Pancreas (tissue), 10 donors: ENCODE data around the gene SMIM22. TPM values are rescaled to one million over a fixed set of nuclear protein-coding genes. Genes with fewer than 3 reads are reported as not detected.

Experiments used
- ATAC-seq, 4 donors: fragments of 200-7000 bp; cut with Tn5 transposase; one replicate each; pipeline versions ENCODE4 v1.8.0 to v1.9.1; 2020; ENCODE audit warnings: mild to moderate bottlenecking in 4 of 4, moderate library complexity in 4 of 4
- DNase-seq, 6 donors: peaks; one replicate each; pipeline ENCODE4 v3.0.0-alpha.2; 2020
- FAIRE-seq: peaks from 2 replicates; lab custom pipeline; 2012; peaks lifted over from hg19 to GRCh38; lab: Jason Lieb, UNC
- H3K27ac ChIP-seq, 4 donors: fragments of 200-600 bp; sonication (generic); 1 replicate in 3 of 4; 2 replicates in 1 of 4; pipeline versions ENCODE4 v1.5.0 to v1.8.0; 2020
- H3K27me3 ChIP-seq, 4 donors: fragments of 200-600 bp; one replicate each; pipeline ENCODE4 v1.8.0; 2021
- H3K36me3 ChIP-seq, 3 donors: fragments of 200-600 bp; sonication (generic) in 1 of 3; one replicate each; pipeline versions ENCODE4 v1.5.0 to v1.8.0; 2020 to 2021
- H3K4me1 ChIP-seq, 3 donors: fragments of 200-600 bp; one replicate each; pipeline ENCODE4 v1.8.0; 2021
- H3K4me3 ChIP-seq, 4 donors: fragments of 200-600 bp; sonication (generic) in 2 of 4; one replicate each; pipeline versions ENCODE4 v1.5.0 to v1.8.0; 2020 to 2021
- H3K9me3 ChIP-seq, 4 donors: fragments of 200-600 bp; one replicate each; pipeline ENCODE4 v1.8.0; 2021
- WGBS, 2 donors: extraction: QIAGEN DNeasy Blood & Tissue Kit; methylation state at CpG; one replicate each; pipeline ENCODE4 v1.1.7; 2013; 5-methylcytosine and 5-hydroxymethylcytosine counted together
- intact Hi-C, 3 donors: fragments of 100-400 bp; cut with DNase I; formaldehyde crosslinking; loops; one replicate each; pipeline versions ENCODE4 v1.11.1 to v1.14.2; 2022
- polyA plus RNA-seq, 2 donors: library from polyadenylated mRNA; stranded (reverse); fragments of 200-250 nt; gene quantifications; one replicate each; pipeline ENCODE4 v1.2.3, GENCODE V29; 2013
- total RNA-seq, 6 donors: library from RNA; stranded (reverse); fragmentation: NEBNext Ultra II Directional in 4 of 6; extraction: Animal tissue kit (Norgen Biotek cat#: 25700) in 4 of 6; gene quantifications; one replicate each; pipeline versions ENCODE4 v1.2.1 to v1.2.4, GENCODE V29; 2021 to 2023
- TF ChIP-seq, protein P1 (sequence below), 4 donors: fragments of 200-600 bp; sonication (generic) in 3 of 4; IDR thresholded peaks; one replicate each; pipeline versions ENCODE4 v1.5.0 to v1.8.0; 2021; ENCODE audit warnings: antibody characterized with exemption in 4 of 4
- donor health status: healthy with polysubstance abuse.
- donor health status: DM: no; HTN: no; CAD: no; lungs with moderate emphysema.
- donor health status: DM: no; HTN: no; CAD: no.
- donor health status: control.
- donor health status: control.
- donor health status: Bipolar disorder and iron deficiency.
- donor health status: DM: yes; HTN: yes; CAD: no.
- donor health status: DM: no; HTN: no; CAD: no.
- donor health status: DM: no; HTN: no; CAD: no.
- donor health status: DM: yes; HTN: yes; CAD: no.

Gene SMIM22
- total and polyA plus RNA-seq, 8 donors = 49.2 to 367 (median 65.5) TPM

DNA sequence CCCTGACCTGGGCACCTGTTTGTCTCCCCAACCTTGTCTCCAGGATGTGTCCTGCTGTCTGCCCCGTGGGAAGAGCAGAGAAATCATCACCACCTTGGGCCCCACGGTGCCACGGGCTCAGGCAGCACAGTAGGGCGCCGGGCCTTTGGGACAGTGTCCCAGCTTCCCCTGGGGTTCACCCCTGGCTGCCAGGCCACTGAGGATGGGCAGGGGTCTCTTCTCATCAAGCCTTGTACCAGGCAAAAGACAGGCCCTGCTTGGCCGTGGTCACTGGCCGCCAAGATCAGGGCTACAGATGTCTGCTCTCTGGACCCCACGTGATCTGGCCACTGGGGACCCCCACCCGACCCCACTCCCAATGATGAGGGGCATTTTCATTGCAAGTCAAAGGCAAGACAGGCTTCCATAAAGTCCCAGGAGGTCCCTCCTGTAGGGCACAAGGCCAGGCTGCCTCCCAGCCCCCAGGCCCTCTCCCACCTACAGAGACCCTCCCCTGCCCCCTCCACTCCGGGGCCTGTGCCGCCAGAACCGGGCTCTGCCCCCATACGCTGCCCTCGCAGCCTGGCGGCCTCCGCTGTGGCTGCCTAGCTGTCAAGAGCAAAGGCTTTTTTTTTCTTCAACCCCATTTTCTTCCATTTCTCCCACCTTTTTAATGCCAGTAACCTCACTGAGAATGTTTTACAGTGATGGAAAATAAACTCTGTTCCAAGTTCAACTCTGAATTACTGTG is 46.3 kb upstream of the SMIM22 start:
- 86 to 88% methylated on average over 16 of the region's 16 CpGs for WGBS, 2 donors
- Histone ChIP-seq H3K27ac (no peak overlapping the region), H3K36me3 (peaks cover 3 to 23% (median 6%) of the 10 kb centered on the region in 3 donors), H3K27me3 (no peaks in the 10 kb centered on the region), H3K4me3 (no peak overlapping the region), H3K9me3 (no peaks in the 10 kb centered on the region), H3K4me1 (no peaks in the 10 kb centered on the region)
- intact Hi-C loops = no loop called here
- no peak for ATAC-seq
- TF ChIP-seq, protein P1, sequence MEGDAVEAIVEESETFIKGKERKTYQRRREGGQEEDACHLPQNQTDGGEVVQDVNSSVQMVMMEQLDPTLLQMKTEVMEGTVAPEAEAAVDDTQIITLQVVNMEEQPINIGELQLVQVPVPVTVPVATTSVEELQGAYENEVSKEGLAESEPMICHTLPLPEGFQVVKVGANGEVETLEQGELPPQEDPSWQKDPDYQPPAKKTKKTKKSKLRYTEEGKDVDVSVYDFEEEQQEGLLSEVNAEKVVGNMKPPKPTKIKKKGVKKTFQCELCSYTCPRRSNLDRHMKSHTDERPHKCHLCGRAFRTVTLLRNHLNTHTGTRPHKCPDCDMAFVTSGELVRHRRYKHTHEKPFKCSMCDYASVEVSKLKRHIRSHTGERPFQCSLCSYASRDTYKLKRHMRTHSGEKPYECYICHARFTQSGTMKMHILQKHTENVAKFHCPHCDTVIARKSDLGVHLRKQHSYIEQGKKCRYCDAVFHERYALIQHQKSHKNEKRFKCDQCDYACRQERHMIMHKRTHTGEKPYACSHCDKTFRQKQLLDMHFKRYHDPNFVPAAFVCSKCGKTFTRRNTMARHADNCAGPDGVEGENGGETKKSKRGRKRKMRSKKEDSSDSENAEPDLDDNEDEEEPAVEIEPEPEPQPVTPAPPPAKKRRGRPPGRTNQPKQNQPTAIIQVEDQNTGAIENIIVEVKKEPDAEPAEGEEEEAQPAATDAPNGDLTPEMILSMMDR (IDR thresholded peaks at IDR 0.05) = no peak
- FAIRE-seq = no peak
- DNase-seq = peak in 2 of 6 donors; percentile 39 to 52

DNA sequence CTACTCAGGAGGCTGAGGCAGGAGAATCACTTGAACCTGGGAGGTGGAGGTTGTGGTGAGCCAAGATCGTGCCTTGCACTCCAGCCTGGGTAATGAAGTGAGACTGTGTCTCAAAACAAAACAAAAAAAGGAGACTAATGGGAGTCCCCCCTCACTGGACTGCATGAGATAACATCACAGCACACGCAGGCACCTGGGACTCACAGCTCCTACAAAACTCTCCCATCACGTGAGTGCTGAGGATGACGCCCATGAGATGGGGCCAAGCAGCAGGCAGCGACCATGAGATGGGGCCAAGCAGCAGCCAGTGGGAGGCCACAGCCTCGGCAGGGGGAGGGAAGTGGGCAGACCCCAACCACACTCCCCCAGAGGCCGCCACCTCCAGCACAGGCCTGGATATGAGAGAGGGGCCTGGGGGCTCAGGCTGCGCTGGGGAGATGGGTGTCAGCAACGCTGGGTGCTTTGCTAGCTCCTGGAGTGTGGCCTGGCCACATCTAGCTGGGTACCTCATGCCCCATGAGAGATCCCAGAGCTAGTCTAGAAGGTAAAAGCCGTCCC is 45.4 kb upstream of the SMIM22 start:
- Histone ChIP-seq H3K4me3 (no peak overlapping the region), H3K27ac (no peak overlapping the region), H3K36me3 (peaks cover 3 to 24% (median 6%) of the 10 kb centered on the region in 3 donors), H3K4me1 (no peaks in the 10 kb centered on the region), H3K9me3 (no peaks in the 10 kb centered on the region), H3K27me3 (no peaks in the 10 kb centered on the region)
- WGBS, 2 donors = 88 to 90% methylated on average over 10 of the region's 10 CpGs
- intact Hi-C loops = no loop called here
- no peak for FAIRE-seq
- ATAC-seq = no peak
- peak in 1 of 6 donors; percentile 42 for DNase-seq
- TF ChIP-seq, protein P1 (IDR thresholded peaks at IDR 0.05) = no peak

- H3K4me3 ChIP-seq = no peak overlapping the region
- intact Hi-C loops = no loop called here
- H3K27me3 ChIP-seq = no peaks in the 10 kb centered on the region
- DNase-seq (no peak), FAIRE-seq (no peak), ATAC-seq (no peak)
- peaks cover 3 to 24% (median 6%) of the 10 kb centered on the region in 3 donors for H3K36me3 ChIP-seq
- TF ChIP-seq, protein P1 (IDR thresholded peaks at IDR 0.05) = no peak
- no peaks in the 10 kb centered on the region for H3K4me1 ChIP-seq
- H3K27ac ChIP-seq = no peak overlapping the region
- H3K9me3 ChIP-seq = no peaks in the 10 kb centered on the region
- WGBS, 2 donors = 75 to 81% methylated on average over 8 of the region's 8 CpGs
These were observed 44.3 kb upstream of the SMIM22 start for GRCh38 chr16:4750896-4751295.

- Histone ChIP-seq H3K27me3 (no peaks in the 10 kb centered on the region), H3K4me1 (no peaks in the 10 kb centered on the region), H3K36me3 (peaks cover 3 to 24% (median 8%) of the 10 kb centered on the region in 3 donors), H3K27ac (no peak overlapping the region), H3K4me3 (no peak overlapping the region), H3K9me3 (no peaks in the 10 kb centered on the region)
- intact Hi-C loops = no loop called here
- 95 to 97% methylated on average over 42 to 44 of the region's 44 CpGs for WGBS, 2 donors
- FAIRE-seq (no peak), ATAC-seq (no peak), DNase-seq (no peak)
- TF ChIP-seq, protein P1 (IDR thresholded peaks at IDR 0.05) = no peak
These were observed 42.6 kb upstream of the SMIM22 start for GRCh38 chr16:4752351-4753100.
